GM12878 (cell line): ENCODE data around the gene VARS2. TPM values are rescaled to one million over a fixed set of nuclear protein-coding genes. Genes with fewer than 3 reads are reported as not detected.

Experiments
- CBFB ChIP-seq: IDR thresholded peaks from 2 replicates; pipeline ENCODE4 v1.6.1; 2016; ENCODE audit warnings: antibody characterized with exemption, low read depth
- CUX1 ChIP-seq: IDR thresholded peaks from 2 replicates; pipeline ENCODE4 v1.6.1; 2012; ENCODE audit warnings: improper control_type of control experiment, low read depth, low read length; ENCODE audit not compliant: insufficient replicate concordance
- HSF1 ChIP-seq: fragments of 150-350 bp; IDR thresholded peaks from 2 replicates; pipeline ENCODE4 v1.6.1; 2014; ENCODE audit warnings: mild to moderate bottlenecking, low read depth, low read length
- MEF2B ChIP-seq: fragments of 450-650 bp; IDR thresholded peaks from 2 replicates; pipeline ENCODE4 v1.6.1; 2018; ENCODE audit warnings: mild to moderate bottlenecking, moderate library complexity; ENCODE audit not compliant: partially characterized antibody, poor library complexity, severe bottlenecking
- RB1 ChIP-seq: fragments of 450-650 bp; formaldehyde crosslinking; IDR thresholded peaks from 2 replicates; pipeline ENCODE4 v1.6.1; 2017; ENCODE audit warnings: mild to moderate bottlenecking, borderline replicate concordance
- RELA ChIP-seq: fragments of 450-650 bp; IDR thresholded peaks from 2 replicates; pipeline ENCODE4 v1.8.0; 2014; ENCODE audit warnings: borderline replicate concordance; ENCODE audit not compliant: partially characterized antibody
- SKIL ChIP-seq: fragments of 450-650 bp; IDR thresholded peaks from 2 replicates; pipeline ENCODE4 v1.6.1; 2017; ENCODE audit warnings: mild to moderate bottlenecking, low read depth, inconsistent platforms; ENCODE audit not compliant: poor library complexity, severe bottlenecking
- SMARCA5 ChIP-seq: fragments of 450-650 bp; IDR thresholded peaks from 2 replicates; pipeline ENCODE4 v1.6.1; 2017; ENCODE audit warnings: mild to moderate bottlenecking
- USF2 ChIP-seq: IDR thresholded peaks from 2 replicates; pipeline ENCODE4 v1.6.1; 2011; ENCODE audit warnings: low read depth, low read length, improper control_type of control experiment, borderline replicate concordance
- ZBED1 ChIP-seq: IDR thresholded peaks from 2 replicates; pipeline ENCODE4 v1.6.1; 2016; ENCODE audit warnings: borderline replicate concordance
- ZBTB33 ChIP-seq: fragments of 450-650 bp; IDR thresholded peaks from 2 replicates; pipeline ENCODE4 v1.6.1; 2017; ENCODE audit warnings: mild to moderate bottlenecking
- ZNF592 ChIP-seq: fragments of 450-650 bp; IDR thresholded peaks from 2 replicates; pipeline ENCODE4 v1.6.1; 2017; ENCODE audit warnings: mild to moderate bottlenecking, moderate library complexity
- polyA plus RNA-seq, 11 experiments: library from polyadenylated mRNA; depleted of rRNA in 4 of 11; unstranded in 6 of 11; stranded (reverse) in 5 of 11; fragments of >200 nt; fragmentation: Nextera tagmentation in 4 of 11; fragmentation: Illumina TruSeq in 1 of 11; extraction: Ambion mirVana in 4 of 11; extraction: Trizol in 1 of 11; gene quantifications; 1 replicate in 1 of 11; 2 replicates in 10 of 11; pipeline versions ENCODE4 v1.2.1 to v1.2.3, GENCODE V29; 2011 to 2016; ENCODE audit warnings: inconsistent platforms in 2 of 11, missing spikeins in 2 of 11, low read depth in 1 of 11
- total RNA-seq, 4 experiments: library from RNA; depleted of rRNA in 3 of 4; stranded (reverse); fragments of >200 nt in 3 of 4; fragmentation: Illumina TruSeq in 1 of 4; extraction: Trizol in 1 of 4; gene quantifications; 2 replicates each; pipeline versions ENCODE4 v1.2.1 to v1.2.3, GENCODE V29; 2013 to 2021

VARS2 gene
- total and polyA plus RNA-seq, 10 of the 15 experiments (the other 5 are each of a cell fraction or from before 2014, with no cell fraction given), result 3.8 to 70.7 (median 49.1) TPM

- no peak for TF ChIP-seq ZNF592
- TF ChIP-seq ZBTB33, result no peak
- TF ChIP-seq USF2, result no peak
- no peak for TF ChIP-seq HSF1
- no peak for TF ChIP-seq RELA
- TF ChIP-seq RB1, result peak; percentile 84
- TF ChIP-seq CBFB, result no peak
- TF ChIP-seq SKIL, result no peak
- TF ChIP-seq ZBED1, result no peak
- no peak for TF ChIP-seq CUX1
- TF ChIP-seq MEF2B, result no peak
- no peak for TF ChIP-seq SMARCA5
Observed at GRCh38 chr6:30914076-30914853, at the start of gene VARS2 (continued).
